GM10266 (cell line): ENCODE results near the gene HNRNPUL2.
A peak's percentile ranks its signal among the peaks of the same experiment; 100 is the strongest.

ENCODE experiments used
- DNase-seq: peaks from one replicate; pipeline ENCODE4 v3.0.0; 2012; ENCODE audit errors: extremely low spot score
- TF ChIP-seq, protein P1 (sequence below): IDR thresholded peaks from 2 replicates; pipeline ENCODE4 v1.5.1; 2012; ENCODE audit warnings: mild to moderate bottlenecking, low read depth; ENCODE audit not compliant: control insufficient read depth, insufficient read depth; ENCODE audit errors: missing control alignments

HNRNPUL2 gene

DNA sequence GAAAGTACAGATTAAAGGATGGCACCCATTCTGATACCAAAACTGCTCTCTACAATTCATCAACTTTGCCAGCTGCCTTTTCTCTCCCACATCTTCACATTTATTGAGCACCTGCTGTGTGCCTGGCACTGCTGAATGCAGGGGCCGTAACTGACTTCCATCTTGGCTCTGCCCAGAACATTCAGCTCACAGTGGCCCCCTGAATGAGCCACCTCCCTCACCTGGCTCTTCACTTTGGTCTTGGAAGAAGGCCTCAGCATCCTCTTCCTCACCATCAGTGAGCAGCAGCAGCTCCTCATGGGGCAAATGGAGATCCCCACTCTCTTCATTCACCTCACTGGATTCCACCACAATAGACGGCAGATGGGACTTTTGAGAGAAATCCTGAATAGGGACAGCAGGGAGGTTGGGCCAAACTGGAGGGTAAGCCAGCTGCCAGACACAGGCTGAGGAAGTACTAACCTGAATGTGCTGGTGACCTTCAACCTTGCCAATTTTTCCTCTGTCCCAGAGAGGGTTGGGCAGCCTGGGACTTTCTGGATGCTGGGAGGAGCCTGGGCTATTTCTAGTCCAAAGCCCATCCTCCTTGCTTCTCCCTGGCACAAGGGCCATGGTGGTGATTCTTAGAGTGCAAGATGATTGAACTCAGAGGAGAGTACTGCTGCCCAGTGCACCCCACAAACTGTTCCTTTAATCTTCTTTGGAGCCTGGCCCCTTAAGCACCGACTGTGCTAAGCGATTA, 57.7 kb downstream of the HNRNPUL2 start:
- DNase-seq, result no peak
- TF ChIP-seq, protein P1, sequence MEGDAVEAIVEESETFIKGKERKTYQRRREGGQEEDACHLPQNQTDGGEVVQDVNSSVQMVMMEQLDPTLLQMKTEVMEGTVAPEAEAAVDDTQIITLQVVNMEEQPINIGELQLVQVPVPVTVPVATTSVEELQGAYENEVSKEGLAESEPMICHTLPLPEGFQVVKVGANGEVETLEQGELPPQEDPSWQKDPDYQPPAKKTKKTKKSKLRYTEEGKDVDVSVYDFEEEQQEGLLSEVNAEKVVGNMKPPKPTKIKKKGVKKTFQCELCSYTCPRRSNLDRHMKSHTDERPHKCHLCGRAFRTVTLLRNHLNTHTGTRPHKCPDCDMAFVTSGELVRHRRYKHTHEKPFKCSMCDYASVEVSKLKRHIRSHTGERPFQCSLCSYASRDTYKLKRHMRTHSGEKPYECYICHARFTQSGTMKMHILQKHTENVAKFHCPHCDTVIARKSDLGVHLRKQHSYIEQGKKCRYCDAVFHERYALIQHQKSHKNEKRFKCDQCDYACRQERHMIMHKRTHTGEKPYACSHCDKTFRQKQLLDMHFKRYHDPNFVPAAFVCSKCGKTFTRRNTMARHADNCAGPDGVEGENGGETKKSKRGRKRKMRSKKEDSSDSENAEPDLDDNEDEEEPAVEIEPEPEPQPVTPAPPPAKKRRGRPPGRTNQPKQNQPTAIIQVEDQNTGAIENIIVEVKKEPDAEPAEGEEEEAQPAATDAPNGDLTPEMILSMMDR, result no peak

- TF ChIP-seq, protein P1, result no peak
- no peak for DNase-seq
Measured at GRCh38 chr11:62667460-62667859, 59.8 kb downstream of the HNRNPUL2 start.

DNA sequence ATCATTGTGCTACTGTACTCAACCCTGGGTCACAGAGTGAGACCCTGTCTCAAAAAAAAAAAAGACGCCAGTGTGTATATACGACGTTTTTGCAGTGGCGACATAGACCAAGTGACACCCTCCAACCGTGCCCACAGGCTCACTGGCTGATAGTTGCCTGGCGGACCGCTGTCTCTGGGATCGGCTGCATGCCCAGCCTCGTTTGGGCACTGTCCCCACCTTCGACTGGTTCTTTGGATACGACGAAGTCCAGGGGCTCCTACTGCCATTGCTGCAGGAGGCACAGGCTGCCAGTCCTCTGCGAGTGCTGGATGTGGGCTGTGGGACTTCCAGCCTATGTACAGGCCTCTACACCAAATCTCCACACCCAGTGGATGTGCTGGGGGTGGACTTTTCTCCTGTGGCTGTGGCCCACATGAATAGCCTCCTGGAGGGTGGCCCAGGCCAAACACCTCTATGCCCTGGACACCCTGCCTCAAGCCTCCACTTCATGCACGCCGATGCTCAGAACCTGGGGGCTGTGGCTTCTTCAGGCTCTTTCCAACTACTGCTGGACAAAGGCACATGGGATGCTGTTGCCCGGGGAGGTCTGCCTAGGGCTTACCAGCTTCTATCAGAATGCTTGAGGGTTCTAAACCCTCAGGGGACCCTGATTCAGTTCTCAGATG, 60.9 kb downstream of the HNRNPUL2 start:
- TF ChIP-seq, protein P1, result no peak
- no peak for DNase-seq

DNA sequence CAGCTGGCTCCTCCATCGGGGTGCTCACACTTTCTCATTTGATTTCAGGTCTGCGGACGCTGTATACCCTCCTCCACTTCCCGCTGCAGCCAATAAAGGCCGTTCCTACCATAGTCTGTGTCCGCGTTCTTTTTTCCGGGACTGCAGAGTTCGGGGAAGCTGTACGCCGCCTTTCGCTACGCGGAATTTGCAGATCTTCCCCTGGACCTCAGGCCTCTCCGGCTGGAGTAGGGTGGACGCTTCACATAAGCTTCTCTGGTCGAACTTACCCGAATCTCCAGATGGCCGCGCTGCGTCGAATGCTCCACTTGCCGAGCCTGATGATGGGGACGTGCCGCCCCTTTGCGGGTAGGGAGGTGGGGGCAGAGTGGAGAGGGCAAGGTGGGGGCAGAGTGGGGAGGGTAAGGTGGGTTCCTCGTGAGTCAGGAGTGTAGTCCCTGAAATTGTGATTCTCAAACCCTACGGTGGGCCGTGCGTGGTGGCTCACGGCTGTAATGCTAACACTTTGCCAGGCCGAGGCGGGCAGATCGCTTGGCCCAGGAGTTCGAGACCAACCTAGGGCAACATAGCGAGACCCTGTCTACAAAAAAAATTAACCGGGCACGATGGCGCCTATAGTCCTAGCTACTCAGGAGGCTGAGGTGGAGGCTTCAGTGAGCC, 61.5 kb downstream of the HNRNPUL2 start:
- TF ChIP-seq, protein P1, result no peak
- no peak for DNase-seq

- TF ChIP-seq, protein P1, result no peak
- peak; percentile 93 for DNase-seq
Measured at GRCh38 chr11:62665075-62665598, 62.1 kb downstream of the HNRNPUL2 start, which contains the start of the genes C11orf98 and CSKMT. TSS of gene C11orf98 (minus strand) at chr11:62665210. CDS start at chr11:62665169, 41 bp downstream. TSS of gene CSKMT (plus strand) at chr11:62665312. CDS start at chr11:62665880, 568 bp downstream.

GRCh38 chr11:62664405-62665074, 62.7 kb downstream of the HNRNPUL2 start:
- peak; percentile 62 for DNase-seq
- TF ChIP-seq, protein P1, result no peak
